Measurements from ENCODE around the gene USP5. TPM values are rescaled to one million over a fixed set of nuclear protein-coding genes. Genes with fewer than 3 reads are reported as not detected.

The USP5 gene
- polyA plus RNA-seq, 1 donor, result 62.2 TPM

- DNase-seq (ENCODE audit: low read depth), result no peak
Observed at GRCh38 chr12:6840330-6840729, 11.6 kb upstream of the USP5 start.

- DNase-seq (ENCODE audit: low read depth), result no peak
Observed at GRCh38 chr12:6840761-6841515, 11.0 kb upstream of the USP5 start, which contains the start of gene GNB3. TSS of gene GNB3 (plus strand) at chr12:6840925. CDS start at chr12:6841288, 363 bp downstream.

DNA sequence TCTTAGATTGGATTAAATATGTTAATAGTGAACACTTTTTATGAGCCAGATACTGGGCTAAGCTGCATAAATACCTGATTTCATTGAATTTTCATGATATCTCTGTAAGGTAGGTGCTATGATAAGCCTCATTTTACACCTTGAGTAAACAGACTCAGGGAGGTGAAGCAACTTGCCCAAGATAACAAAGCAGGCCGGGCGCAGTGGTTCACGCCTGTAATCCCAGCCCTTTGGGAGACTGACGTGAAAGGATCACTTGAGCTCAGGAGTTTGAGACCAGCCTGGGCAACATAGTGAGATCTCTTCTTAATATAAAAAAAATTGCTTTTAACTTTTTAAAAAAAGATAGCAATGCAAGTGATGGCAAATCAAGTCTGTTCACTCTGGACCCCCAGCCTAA lies 9.9 kb upstream of the USP5 start:
- no peak for DNase-seq (ENCODE audit: low read depth)

DNA sequence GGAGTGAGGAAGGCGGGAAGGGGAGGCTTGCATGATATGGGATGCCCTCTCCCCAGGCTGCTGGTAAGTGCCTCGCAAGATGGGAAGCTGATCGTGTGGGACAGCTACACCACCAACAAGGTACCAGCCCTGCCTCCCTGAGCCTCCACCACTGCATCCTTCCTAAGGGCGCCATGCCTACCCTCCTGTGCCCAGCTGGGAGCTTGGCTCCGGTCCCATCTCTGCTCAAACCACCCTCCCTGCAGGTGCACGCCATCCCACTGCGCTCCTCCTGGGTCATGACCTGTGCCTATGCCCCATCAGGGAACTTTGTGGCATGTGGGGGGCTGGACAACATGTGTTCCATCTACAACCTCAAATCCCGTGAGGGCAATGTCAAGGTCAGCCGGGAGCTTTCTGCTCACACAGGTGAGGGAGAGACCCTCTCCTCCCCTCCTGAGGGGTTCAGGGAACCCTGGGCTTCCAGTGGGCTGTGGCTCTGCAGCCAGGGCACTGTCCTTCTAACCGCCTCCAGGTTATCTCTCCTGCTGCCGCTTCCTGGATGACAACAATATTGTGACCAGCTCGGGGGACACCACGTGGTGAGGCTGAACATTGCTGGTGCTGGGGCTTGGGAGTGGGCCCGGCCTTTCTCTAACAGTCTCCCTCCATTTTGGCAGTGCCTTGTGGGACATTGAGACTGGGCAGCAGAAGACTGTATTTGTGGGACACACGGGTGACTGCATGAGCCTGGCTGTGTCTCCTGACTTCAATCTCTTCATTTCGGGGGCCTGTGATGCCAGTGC lies 8.6 kb upstream of the USP5 start:
- no peak for DNase-seq (ENCODE audit: low read depth)

DNA sequence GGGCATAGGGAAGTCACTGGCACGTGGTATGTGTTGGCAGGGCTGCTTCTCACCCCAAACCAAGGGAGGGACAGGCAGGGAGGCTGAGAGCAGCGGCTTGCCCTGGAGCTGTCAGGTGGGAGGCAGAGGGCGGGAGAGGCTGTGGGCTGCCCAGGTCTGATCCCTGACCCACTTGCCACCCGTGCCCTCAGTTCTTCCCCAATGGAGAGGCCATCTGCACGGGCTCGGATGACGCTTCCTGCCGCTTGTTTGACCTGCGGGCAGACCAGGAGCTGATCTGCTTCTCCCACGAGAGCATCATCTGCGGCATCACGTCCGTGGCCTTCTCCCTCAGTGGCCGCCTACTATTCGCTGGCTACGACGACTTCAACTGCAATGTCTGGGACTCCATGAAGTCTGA lies 6.6 kb upstream of the USP5 start:
- DNase-seq (ENCODE audit: low read depth), result no peak

GRCh38 chr12:6846316-6846869 lies 5.6 kb upstream of the USP5 start:
- no peak for DNase-seq (ENCODE audit: low read depth)

GRCh38 chr12:6847676-6848075 lies 4.3 kb upstream of the USP5 start:
- DNase-seq (ENCODE audit: low read depth), result no peak

DNA sequence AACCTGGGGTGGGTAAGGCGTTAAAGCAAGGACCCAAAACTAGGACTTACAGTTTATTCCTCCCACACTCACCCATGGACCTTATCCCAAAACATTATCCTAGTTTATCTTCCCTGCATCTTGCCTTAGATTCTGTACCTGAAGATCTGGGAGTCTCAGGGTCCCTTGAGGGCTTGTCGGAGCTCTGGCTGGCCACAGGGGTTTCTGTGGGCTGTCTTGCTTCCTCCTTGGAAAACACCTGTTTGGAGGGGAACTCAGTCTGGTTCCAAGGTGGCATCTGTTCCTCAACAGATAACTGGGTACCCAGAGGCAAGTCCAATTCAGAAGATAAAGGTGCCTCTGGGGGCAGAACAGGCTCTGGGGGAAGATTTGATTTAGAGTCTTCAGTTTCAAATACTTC lies 2.5 kb upstream of the USP5 start:
- DNase-seq (ENCODE audit: low read depth), result no peak

- DNase-seq (ENCODE audit: low read depth), result no peak
Observed at GRCh38 chr12:6849976-6850560, 1.9 kb upstream of the USP5 start.

DNA sequence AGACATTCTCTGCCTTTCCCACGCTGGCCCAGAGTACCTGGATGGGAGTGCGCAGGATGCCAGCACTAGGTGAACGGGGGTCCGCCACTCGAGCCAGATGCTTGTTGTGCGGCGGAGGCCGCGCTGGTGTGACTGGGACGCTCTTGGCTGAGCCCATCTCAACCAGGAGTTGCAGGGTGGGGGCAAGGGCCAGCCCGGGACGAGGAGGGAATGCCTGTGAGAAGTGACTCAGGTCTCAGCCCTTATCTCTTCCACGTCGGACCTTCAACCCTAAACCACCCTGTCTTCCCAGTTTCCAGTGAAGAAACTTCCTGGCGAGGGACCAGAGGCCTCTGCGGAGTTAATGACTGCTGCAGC lies 1.2 kb upstream of the USP5 start:
- DNase-seq (ENCODE audit: low read depth), result no peak

- peak; percentile 95 for DNase-seq (ENCODE audit: low read depth)
Observed at GRCh38 chr12:6851153-6851920, 613 bp upstream of the USP5 start, which contains the start of gene CDCA3. TSS of gene CDCA3 (minus strand) at chr12:6851286. CDS start at chr12:6850952, 334 bp downstream.

DNA sequence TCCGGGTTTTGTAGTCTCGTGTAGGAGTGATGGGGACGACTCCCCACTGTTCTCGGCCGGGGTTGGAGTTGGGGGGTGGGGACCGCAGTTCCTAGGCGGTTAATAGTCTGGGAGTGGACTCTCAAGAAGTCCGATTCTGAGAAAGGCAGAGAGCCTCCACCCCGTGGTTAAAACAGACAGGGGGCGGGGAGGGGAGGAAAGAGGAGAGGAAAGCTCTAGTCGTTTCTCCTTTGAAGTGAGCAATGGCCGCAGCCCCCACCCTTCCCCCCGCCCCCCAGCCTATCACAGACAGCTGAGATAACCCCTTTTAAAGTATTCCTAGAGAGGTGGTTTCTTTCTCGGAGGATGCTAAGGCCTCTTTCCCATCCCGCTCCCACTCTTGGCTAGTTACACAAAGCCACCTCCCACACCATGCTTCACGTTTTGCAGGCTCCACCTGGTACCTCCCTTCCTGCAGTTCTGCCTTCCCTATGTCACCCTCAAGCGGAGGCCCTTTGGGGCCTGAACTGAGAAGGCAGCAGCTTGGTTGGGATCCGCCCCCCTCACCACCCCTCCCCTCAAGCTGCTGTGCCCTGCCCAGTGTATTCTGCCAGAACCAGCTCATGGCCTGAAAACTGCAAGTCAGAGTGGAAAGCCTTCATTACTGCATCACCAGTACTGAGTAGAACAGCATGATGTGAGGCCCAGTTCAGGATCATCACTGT lies 853 bp downstream of the USP5 start:
- no peak for DNase-seq (ENCODE audit: low read depth)

DNA sequence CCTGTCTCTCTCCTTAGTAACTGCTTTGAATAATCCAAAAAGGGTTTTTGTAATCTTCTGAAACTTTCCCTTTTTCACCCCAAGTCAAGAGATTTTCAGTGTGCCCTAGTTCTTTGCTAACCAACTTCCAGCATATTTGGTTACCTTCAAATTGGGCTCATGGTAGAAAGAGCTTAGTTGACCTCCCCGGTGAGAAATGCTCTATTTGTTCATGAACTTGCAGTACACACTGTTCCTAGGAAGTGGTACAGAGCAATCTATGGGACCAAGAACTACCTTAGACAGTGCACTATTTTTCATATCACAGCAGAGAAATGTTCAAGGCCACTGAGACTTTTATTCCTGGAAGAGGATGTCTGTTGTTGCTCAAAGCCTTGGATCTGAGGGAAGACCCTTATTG lies 1.7 kb downstream of the USP5 start:
- DNase-seq (ENCODE audit: low read depth), result no peak

- DNase-seq (ENCODE audit: low read depth), result no peak
Observed at GRCh38 chr12:6854036-6854435, 2.1 kb downstream of the USP5 start.

- DNase-seq (ENCODE audit: low read depth), result no peak
Observed at GRCh38 chr12:6855322-6855721, 3.4 kb downstream of the USP5 start.

DNA sequence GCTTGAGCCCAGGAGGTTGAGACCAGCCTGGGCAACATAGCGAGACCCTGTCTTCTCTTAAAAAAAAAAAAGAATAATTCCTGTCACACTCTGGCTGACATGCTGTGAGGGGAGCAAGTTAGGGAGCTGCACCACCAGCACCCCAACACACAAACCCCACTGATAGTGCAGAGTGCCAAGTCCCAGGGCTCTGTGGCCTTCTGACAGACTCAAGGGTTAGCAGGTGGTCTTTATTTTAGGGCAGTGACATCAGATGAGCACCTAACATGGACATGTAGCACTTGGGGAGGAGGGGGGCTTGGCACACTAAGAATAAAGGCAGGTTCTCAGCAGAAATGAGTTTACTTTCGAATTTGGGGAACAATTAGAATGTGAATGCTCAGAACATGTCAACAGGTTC lies 6.8 kb downstream of the USP5 start:
- DNase-seq (ENCODE audit: low read depth), result no peak

- no peak for DNase-seq (ENCODE audit: low read depth)
Observed at GRCh38 chr12:6860116-6860515, 8.2 kb downstream of the USP5 start.

- DNase-seq (ENCODE audit: low read depth), result no peak
Observed at GRCh38 chr12:6860942-6861341, 9.0 kb downstream of the USP5 start.

DNA sequence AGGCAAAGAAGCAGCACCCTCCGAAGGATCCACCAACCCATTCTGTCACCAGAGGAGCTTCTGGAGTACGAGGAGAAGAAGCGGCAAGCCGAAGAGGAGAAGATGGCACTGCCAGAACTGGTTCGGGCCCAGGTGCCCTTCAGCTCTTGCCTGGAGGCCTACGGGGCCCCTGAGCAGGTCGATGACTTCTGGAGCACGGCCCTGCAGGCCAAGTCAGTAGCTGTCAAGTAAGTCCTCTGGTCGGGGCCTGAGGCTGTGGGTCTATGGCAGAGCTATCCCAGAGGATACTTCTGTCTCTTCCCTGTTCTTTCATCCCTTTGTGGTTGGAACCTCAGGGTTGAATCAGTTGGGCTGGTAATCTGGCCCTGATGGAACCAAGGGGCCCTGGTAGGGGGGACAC lies 9.4 kb downstream of the USP5 start:
- DNase-seq (ENCODE audit: low read depth), result no peak

DNA sequence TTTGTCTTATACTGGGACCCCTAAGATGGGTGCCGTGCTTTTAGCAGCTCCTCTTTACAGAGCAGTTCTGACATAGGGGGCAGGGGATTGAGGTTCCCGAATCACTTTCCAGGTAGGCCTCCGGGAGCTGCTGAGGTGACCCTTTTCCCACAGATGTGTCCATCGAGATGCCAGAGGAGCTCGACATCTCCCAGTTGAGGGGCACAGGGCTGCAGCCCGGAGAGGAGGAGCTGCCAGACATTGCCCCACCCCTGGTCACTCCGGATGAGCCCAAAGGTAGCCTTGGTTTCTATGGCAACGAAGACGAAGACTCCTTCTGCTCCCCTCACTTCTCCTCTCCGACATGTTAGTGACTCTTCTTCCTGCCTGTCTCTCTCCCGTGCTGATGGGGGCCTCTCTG lies 11.1 kb downstream of the USP5 start:
- DNase-seq (ENCODE audit: low read depth), result no peak

All from forelimb muscle (tissue), 1 donor.